ENCODE measurements around the gene NOC4L.
A peak's percentile ranks its signal among the peaks of the same experiment; 100 is the strongest.
"Not testable (repeated sequence)": the region's sequence is repeated elsewhere in the genome, so short reads cannot be mapped to it uniquely, and the experiment has no call there.

The NOC4L gene

DNA sequence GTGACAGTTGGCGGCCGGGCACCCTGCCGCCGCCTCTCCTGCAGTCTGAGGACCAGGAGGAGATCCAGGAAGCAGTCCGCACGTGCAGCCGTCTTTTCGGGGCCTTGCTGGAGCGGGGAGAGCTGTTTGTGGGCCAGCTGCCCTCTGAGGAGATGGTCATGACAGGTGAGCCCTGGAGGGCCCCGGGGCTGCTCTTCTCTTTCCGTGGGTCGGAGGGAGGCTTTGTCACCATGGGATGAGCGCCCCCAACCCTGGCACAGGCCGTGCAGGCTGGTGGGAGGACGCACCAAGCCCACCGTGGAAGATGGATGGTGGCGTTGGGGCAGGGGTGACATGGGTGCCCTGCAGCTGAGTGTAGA, 532 bp downstream of the NOC4L start:
- DNase-seq = no peak

DNA sequence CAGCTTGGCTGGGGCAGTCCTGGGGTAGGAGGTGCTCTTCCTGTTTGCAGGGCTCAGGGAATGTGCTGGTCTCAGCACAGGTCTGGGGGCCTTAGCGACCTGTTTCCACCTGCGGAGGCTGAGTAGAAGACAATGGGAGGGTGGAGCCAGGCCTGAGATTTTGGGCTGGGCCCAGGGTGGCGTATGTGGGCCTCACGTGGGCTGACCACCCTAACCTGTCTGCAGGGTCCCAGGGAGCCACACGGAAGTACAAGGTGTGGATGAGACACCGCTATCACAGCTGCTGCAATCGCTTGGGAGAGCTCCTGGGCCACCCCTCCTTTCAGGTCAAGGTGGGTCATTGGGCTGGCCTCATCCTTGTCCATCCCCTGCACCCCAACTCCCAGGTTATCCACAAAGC, 1.1 kb downstream of the NOC4L start:
- no peak for DNase-seq

DNA sequence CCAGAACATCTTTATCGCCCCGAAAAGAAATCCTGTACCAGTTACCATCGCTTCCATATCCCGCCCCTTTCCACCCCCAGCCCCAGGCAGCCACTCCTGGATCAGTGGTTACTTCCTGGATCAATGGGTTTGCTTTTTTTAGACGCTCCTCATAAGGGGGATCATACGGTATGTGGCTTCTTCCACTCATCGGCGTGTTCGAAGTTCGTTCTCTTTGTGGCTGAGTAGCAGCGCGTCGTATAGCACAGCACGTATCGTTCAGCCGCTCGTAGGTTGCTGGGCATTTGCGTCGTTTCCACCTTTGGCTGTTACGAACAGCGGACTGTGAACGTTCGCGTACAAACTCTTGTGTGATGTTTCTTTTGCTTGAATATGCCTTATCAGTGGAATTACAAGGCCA, 1.8 kb downstream of the NOC4L start:
- no peak for DNase-seq

GRCh38 chr12:132146772-132147422, 2.6 kb downstream of the NOC4L start:
- no peak for DNase-seq

DNA sequence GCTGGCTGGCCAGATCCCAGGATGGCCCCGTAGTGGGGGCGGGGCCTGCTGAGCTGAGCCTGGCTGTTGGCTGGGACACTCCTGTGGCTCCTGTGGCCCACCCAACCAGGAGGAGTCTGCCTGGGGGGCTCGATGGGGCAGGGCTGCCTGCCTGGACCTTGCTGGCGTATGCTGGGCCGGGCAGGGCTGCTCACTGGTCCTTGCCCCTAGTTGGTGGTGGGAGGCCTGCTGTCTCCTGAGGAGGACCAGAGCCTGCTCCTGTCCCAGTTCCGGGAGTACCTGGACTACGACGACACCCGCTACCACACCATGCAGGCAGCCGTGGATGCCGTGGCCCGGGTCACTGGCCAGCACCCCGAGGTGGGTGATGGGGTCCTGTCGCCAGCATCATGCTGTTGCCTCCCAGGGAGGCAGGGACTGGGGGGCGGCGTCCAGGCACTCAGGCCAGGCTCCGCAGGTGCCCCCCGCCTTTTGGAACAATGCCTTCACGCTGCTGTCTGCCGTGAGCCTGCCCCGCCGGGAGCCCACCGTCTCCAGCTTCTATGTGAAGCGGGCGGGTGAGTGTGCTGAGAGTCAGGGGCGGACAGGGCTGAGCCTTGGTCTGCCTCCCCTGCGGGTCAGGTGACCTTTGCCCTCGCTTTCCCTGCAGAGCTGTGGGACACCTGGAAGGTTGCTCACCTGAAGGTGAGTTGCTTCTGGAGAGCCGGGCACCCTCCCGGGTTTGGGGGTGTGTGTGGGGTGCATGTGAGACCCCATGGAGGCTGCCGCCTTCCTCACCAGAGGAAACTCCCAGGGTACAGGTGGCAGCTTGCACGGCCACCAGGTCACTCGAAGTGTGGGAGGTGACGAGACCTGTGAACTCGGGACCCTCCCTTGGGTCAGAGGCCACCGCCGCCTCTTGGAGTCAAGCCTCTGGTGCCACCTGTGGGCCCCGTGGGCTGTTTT, 3.4 kb downstream of the NOC4L start:
- DNase-seq = no peak

- DNase-seq = no peak
Observed at GRCh38 chr12:132148368-132149045, 4.2 kb downstream of the NOC4L start.

GRCh38 chr12:132149526-132149925, 5.3 kb downstream of the NOC4L start:
- DNase-seq = not testable (repeated sequence)

GRCh38 chr12:132150780-132151144, 6.5 kb downstream of the NOC4L start:
- no peak for DNase-seq

DNA sequence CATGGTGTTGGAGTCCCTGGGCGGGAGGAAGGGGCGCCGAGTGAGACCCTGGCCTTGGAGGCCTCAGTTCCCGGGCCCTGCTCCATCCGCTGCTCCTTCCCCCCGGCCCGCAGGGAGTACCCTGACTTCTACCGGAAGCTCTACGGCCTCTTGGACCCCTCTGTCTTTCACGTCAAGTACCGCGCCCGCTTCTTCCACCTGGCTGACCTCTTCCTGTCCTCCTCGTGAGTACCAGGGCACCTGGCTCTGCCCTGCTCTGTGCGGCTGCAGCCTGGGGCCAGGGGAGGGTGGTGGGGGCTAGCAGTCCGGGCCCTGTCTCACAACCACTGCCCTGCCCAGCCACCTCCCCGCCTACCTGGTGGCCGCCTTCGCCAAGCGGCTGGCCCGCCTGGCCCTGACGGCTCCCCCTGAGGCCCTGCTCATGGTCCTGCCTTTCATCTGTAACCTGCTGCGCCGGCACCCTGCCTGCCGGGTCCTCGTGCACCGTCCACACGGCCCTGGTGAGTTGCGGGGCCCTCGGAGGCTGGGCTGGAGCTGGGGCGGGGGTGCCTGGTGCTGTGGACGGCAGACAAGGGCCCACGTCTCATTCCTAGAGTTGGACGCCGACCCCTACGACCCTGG, 7.0 kb downstream of the NOC4L start:
- DNase-seq = no peak

GRCh38 chr12:132151766-132152410, 7.6 kb downstream of the NOC4L start:
- DNase-seq = no peak

DNA sequence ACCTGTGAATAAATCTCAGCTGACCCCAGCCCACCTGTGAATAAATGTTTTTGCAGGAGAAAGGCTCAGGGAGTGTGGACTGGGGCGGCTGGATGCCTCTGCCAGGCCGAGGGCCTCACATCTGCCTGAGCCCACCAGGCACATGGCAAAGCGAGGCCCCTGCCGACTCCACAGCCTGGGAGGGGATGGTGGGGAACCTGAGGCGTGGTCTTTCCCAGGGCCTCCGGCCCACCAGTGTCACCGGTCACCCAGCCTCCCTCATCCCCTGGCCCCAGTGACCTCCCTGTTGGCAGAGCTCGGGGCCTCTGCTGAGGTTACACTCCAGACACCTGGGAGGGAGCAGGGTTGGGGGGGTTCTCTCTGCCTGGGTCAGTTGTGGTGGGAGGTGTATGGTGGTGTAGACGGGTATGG, 8.2 kb downstream of the NOC4L start:
- no peak for DNase-seq

DNA sequence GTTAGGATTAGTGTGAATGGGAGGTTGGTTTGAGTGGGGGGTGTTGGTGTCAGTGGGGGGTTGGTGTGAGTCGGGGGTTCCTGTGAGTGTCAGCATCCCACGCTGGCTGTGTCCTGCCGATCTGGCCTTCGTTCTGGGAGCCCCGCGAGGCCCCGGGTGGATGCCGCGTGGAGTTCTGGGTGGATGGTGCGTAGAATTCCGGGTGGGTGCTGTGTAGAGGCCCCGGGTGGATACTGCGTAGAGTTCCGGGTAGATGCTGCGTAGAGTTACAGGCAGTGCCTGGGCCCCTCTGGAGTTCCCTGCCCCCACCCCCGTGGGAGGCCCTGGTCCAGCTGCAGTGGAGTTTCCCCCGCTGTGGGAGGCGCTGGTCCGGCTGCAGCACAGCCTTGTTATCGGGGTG, 8.7 kb downstream of the NOC4L start:
- no peak for DNase-seq

DNA sequence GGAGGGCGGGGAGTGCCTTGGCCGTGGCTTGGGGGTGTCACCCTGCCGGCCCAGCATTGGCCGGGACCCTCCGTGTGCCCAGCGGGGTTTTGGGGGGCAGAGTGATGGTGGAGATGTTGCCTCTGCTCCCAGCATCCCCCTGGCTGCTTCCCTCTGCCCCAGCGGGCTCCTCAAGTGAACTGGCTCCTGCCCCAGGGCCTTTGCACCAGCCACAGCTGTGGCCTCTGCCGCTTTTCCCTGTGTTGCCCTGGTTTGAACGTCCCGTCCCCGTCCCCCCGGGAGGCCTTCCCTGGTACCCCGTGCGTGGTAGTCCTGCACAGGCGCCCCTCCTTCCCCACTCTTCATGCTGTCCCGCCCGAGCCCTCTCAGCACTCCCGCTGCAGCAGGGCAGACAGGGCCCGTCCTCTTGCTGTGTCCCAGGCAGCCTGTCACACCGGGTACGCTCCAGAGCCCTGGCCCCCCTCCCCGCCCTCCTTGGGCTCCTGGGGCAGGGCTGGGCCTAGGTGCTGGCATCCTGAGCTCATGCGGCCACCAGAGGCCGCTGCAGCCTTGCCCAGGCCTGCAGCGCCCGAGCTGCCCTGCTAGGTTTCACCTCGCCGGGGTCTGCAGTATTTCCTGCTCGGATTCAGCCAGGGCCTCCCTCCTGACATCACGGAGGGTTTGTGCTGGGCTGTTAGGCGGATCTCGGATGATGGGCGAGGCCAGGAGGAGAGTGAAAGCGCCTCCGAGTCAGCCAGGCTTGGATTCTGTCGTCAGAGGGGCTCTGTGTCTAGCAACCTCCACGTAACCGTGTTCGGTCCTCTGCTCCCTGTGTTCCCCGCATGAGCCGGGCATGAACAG, 9.5 kb downstream of the NOC4L start:
- peak; percentile 78 for DNase-seq

GRCh38 chr12:132154341-132154761, 10.1 kb downstream of the NOC4L start:
- DNase-seq = no peak

DNA sequence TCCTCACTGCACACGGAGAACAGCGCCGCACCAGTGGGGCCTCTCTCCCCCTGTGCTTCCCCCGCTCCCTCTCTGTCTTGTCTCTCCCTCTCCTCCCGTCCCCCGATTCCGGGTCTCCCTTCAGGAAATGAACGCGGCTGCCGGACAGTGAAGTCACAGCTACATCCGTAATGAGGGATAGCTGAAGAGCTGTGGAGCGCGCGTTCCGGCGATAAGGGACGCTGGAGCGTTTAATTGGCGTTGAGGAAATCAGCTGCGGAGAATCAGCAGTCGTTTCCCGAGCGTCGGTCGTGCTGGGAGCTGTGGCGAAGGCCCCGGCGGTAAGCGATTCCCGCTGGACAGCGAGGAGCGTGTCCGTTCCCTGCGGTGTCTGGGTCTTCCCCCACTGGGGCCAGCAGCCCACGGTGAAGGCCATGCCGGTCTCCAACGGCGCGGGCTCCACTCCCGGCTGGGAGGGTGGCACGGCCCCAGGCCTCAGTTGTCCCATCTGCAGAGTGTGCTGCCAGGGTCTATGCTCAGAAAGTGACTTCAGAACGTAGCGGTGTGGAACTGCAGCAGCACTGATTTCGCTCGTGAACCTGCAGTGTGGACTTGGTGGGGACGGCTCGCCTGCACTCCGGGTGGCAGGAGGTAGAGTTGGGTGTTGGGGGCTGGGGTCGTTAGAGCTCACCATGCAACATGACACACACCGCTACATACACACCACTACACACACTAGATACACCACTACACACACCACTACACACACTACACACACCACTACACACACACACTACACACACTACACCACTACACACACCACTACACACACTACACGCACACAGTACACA, 10.9 kb downstream of the NOC4L start:
- no peak for DNase-seq

GRCh38 chr12:132155771-132156572, 11.7 kb downstream of the NOC4L start:
- DNase-seq = no peak

DNA sequence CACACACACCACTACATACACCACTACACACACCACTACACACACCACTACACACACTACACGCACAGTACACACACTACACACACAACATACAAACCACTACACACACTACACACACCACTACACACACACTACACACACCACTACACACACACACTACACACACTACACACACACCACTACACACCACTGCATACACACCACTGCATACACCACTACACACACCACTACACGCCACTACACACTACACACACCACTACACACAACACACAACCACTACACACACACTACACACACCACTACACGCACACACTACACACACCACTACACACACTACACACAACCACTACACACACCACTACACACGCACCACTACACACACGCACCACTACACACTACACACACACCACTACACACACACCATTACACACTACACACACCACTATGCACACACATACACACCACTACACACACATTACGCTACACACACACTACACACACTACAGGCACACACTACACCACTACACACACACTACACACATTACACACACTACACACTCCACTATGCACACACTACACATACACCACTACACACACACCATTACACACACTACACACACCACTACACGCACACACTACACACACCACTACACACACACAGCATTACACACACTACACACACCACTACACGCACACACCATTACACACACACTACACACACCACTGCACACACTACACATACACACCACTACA, 12.5 kb downstream of the NOC4L start:
- DNase-seq = no peak

DNA sequence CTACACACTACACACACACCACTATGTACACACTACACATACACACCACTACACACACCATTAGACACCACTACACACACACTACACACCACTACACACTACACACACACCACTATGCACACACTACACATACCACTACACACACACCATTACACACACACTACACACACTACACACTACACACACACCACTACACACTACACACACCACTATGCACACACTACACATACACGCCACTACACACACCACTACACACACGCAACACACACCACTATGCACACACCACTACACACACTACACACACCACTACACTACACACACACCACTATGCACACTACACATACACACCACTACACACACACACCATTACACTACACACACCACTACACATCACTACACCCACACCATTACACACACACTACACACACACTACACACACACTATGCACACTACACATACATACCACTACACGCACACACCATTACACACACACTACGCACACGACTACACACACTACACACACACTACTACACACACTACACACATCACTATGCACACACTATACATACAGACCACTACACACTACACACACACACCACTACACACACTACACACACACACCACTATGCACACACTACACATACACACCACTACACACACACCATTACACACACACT, 13.6 kb downstream of the NOC4L start:
- no peak for DNase-seq
